Vagina (tissue), 2 donors: ENCODE results near the gene NLRP10.

Experiments used
- POLR2AphosphoS5 ChIP-seq, 2 donors: sonication (generic); formaldehyde crosslinking; IDR thresholded peaks; one replicate each; pipeline ENCODE4 v1.9.0; 2017; ENCODE audit warnings: antibody characterized with exemption in 2 of 2, mild to moderate bottlenecking in 2 of 2, low read depth in 1 of 2; ENCODE audit not compliant: insufficient read depth in 1 of 2
- TF ChIP-seq, protein P1 (sequence below), 3 experiments: fragments of 450-650 bp in 2 of 3; fragments of 200-600 bp in 1 of 3; sonication (generic) in 1 of 3; IDR thresholded peaks; one replicate each; pipeline ENCODE4 v1.5.1; 2017 to 2019; ENCODE audit warnings: antibody characterized with exemption in 3 of 3, mild to moderate bottlenecking in 2 of 3, moderate library complexity in 2 of 3

DNA sequence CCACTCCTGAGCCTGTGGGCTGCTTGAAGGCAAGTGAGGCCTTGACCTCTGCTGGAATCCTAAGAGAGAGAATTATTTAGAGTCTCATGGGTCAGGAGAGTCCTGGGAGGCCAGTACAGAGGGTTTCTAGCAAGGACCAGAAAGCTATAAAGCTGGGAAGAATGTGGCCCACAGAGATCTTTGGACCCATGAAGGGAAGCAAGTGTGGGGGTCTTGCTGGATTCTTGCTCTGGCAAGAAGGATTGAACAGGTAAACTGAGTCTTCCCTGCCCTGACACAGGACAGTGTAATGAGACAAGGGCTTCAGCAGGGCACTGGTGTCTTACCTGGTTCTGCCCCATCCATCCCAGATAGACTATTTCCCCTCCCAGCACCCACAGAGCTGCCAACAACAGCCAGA lies 40.3 kb upstream of the NLRP10 start:
- no peak for TF ChIP-seq POLR2AphosphoS5 (IDR thresholded peaks at IDR 0.05; ENCODE audit: insufficient read depth in 1 of 2, low read depth in 1 of 2)
- TF ChIP-seq, protein P1, sequence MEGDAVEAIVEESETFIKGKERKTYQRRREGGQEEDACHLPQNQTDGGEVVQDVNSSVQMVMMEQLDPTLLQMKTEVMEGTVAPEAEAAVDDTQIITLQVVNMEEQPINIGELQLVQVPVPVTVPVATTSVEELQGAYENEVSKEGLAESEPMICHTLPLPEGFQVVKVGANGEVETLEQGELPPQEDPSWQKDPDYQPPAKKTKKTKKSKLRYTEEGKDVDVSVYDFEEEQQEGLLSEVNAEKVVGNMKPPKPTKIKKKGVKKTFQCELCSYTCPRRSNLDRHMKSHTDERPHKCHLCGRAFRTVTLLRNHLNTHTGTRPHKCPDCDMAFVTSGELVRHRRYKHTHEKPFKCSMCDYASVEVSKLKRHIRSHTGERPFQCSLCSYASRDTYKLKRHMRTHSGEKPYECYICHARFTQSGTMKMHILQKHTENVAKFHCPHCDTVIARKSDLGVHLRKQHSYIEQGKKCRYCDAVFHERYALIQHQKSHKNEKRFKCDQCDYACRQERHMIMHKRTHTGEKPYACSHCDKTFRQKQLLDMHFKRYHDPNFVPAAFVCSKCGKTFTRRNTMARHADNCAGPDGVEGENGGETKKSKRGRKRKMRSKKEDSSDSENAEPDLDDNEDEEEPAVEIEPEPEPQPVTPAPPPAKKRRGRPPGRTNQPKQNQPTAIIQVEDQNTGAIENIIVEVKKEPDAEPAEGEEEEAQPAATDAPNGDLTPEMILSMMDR (IDR thresholded peaks at IDR 0.05): no peak
